Stomach (tissue), 4 donors: ENCODE data around the gene RNF11.

Experiments used
- POLR2A ChIP-seq, 4 donors: fragments of 450-650 bp; IDR thresholded peaks; one replicate each; pipeline ENCODE4 v1.6.1; 2016; ENCODE audit warnings: antibody characterized with exemption in 4 of 4, control low read depth in 2 of 4, mild to moderate bottlenecking in 1 of 4, moderate library complexity in 1 of 4
- POLR2AphosphoS5 ChIP-seq, 3 donors: sonication (generic); formaldehyde crosslinking; IDR thresholded peaks; one replicate each; pipeline ENCODE4 v1.6.1; 2016; ENCODE audit warnings: antibody characterized with exemption in 3 of 3
- TF ChIP-seq, protein P1 (sequence below), 7 experiments: fragments of 450-650 bp in 4 of 7; fragments of 200-600 bp in 3 of 7; sonication (generic) in 3 of 7; IDR thresholded peaks; one replicate each; pipeline ENCODE4 v1.5.1; 2016 to 2019; ENCODE audit warnings: antibody characterized with exemption in 7 of 7, control low read depth in 2 of 7, mild to moderate bottlenecking in 1 of 7

DNA sequence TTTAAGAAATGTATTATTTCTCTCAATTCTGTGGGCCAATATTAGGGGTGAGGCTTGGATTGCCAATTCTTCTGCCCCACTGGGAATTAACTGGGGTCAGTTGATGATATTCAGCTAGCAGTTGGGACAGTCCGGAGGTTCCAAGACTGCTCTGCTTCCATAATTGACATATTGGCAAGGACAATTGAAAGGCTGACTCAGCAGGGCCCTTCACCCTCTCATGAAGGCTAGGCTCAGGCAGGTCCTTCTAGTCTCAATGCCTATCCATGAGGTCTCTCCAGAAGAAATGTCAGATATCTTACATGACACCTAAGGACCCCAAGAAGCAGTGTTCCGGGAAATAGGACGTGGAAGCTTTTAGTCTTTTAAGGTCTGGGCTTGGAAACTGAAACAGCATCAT lies 13.3 kb upstream of the RNF11 start:
- TF ChIP-seq POLR2AphosphoS5 (IDR thresholded peaks at IDR 0.05) (no peak), POLR2A (IDR thresholded peaks at IDR 0.05) (no peak)
- TF ChIP-seq, protein P1, sequence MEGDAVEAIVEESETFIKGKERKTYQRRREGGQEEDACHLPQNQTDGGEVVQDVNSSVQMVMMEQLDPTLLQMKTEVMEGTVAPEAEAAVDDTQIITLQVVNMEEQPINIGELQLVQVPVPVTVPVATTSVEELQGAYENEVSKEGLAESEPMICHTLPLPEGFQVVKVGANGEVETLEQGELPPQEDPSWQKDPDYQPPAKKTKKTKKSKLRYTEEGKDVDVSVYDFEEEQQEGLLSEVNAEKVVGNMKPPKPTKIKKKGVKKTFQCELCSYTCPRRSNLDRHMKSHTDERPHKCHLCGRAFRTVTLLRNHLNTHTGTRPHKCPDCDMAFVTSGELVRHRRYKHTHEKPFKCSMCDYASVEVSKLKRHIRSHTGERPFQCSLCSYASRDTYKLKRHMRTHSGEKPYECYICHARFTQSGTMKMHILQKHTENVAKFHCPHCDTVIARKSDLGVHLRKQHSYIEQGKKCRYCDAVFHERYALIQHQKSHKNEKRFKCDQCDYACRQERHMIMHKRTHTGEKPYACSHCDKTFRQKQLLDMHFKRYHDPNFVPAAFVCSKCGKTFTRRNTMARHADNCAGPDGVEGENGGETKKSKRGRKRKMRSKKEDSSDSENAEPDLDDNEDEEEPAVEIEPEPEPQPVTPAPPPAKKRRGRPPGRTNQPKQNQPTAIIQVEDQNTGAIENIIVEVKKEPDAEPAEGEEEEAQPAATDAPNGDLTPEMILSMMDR (IDR thresholded peaks at IDR 0.05): no peak
